GM21447 (cell line): Measurements from ENCODE around the gene TLR8.

ENCODE experiments used
- ATAC-seq: cut with Tn5 transposase; IDR thresholded peaks from one replicate; pipeline ENCODE4 v1.9.1; 2021; ENCODE audit not compliant: unreplicated experiment

Gene TLR8

DNA sequence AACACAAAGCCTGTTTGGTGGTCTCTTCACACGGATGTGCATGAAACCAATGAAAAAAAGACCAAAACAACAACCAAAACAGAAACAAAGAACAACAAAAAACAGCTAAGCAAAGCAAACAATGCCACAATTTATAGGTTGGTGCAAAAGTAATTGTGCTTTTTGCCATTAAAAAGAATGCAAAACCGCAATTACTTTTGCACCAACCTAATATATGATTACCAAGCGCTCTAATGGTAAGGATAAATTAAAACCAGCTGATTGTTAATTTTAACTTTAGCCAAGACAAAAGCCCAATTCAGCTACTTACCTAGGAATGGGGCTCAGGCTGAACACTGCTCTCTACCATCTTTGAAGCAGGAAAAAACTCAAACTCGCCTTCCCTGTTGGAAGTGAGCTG lies 39.1 kb downstream of the TLR8 start:
- no peak for ATAC-seq

DNA sequence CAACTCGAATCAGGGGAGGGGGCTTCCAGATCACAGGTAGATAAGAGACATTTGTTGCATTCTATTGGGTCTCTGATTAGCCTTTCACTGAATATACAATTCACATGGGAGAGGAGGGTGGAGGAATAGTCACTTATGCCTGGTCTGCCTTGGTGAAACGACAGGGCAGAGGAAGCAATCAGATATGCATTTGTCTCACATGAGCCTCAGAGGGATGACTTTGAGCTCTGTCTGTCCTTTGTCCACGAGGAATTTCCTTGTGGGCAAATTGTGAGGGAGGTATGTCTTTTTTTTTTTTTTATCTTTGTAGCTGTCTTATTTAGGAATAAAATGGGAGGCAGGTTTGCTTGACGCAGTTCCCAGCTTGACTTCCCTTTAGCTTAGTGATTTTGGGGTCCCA lies 40.0 kb downstream of the TLR8 start:
- no peak for ATAC-seq

DNA sequence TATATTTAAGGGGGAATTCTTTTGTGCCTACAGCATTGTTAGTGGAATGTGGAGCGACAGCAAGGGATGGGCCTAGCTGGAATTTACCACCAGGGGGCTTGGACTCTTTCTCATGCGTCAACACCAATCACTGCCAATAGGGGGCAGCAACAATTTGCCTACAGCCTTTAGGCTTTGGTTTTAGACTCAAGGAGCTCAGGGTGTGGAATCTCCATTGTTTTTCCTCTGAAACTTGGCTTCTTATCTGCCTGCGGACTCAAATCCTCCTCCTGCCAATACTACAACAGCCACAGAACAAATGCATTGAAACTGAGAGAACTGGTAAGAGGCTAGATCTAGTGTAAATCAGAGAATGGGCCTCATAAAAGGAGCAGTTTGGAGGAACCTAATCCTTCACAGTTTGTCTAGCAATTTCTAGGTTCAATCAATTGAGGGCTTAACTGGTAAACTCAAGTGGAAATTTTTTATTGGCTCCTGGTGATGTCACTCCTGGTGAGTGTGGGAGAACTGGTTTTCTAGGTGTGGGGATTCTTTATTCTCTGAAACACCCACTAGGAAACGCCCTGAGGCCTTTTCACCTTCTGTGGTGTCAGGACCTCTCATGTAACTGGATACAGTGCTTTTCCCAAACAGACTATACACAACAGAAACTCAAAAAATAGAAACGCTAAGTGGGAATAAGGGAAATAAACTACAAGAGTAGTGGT lies 40.6 kb downstream of the TLR8 start:
- peak; percentile 29 for ATAC-seq

- ATAC-seq: no peak
Observed at GRCh38 chrX:12947545-12948235, 41.3 kb downstream of the TLR8 start.

- no peak for ATAC-seq
Observed at GRCh38 chrX:12948495-12948894, 42.1 kb downstream of the TLR8 start.

DNA sequence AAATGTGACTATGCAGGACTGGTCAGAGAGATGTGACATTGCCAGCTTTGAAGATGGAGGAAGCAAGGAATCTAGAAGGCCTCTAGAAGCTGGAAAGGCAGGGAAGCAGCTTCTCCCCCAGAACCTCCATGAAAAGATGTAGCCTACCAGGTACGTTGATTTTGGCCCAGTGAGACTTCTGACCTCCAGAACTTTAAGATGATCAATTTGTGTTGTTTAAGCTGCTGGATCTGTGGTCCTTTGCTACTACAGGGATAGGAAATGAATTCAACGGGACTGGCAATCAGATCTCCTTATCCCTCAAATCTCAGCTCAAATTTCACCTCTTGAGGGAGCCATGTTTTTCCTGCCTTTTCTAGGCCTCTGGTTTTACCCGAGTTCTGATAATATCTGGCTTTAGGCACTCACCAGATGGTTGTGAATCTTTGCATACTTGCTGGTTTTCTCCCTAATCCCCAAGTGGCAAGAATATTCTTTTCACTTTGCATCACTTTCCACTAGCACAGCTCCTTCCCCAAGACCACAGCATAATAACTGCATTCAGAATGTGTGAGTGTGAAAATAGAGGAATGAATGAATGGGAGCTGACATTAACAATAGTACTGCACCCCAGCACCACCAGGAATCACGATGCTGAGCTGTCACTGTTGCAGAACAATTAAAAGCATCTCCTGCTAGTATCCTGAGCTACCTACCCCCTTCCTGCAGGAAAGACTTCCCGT lies 42.9 kb downstream of the TLR8 start:
- no peak for ATAC-seq

GRCh38 chrX:12949927-12950656 lies 43.7 kb downstream of the TLR8 start:
- ATAC-seq: peak; percentile 59

DNA sequence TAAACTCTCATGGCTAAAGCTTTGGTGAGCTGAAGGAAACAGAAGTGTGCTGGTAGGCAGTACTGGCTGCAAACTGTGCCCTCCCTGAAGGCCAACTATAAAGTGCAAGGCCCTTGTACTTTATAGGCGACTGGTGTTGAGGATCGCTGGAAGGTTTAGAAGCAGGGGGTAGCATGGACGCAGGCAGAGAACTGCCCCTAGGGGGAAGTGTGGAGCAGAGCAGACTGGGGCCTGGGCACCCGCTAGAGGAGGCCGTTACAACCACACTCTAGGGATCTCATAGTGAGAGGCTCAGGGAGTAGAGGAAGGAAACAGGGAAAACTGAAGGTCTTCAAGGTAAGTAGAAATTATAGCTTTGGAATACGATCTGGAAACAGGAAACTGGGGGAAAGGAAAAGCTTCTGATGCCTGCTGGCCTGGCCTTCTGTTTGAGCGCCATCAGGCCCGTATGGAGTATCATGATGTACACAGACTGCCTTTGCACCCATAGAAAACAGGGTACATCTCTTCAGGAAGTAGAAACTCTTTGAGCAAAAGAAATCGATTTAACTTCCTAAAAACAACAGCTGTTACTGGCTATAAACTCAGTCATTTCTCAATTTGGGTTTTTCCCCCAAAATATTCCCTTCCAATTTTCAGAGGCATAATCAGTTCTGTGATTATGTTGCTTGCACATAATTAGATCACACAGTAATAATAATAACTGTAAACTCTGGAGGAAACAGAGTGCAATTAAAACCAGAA lies 44.6 kb downstream of the TLR8 start:
- ATAC-seq: peak; percentile 42

- ATAC-seq: no peak
Observed at GRCh38 chrX:12951595-12951975, 45.2 kb downstream of the TLR8 start.

GRCh38 chrX:12953420-12953819 lies 47.0 kb downstream of the TLR8 start:
- no peak for ATAC-seq

DNA sequence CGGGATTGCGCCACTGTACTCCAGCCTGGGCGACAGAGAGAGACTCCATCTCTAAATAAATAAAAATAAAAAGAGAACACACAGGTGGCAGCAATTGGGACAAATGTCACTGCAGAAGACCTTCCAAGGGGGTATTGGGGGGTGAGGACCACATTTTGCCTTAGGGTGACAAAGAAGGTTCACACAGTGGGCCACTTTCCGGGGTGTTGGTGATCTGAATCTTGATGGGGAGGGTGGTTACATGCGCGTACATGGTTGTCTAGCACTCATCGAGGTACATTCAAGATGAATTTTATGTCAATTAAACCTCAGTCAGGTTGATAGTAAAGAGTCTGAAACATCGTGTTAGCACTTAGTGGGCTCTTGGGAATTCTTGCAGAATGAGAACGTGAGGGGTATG lies 48.0 kb downstream of the TLR8 start:
- no peak for ATAC-seq

GRCh38 chrX:12954981-12955380 lies 48.6 kb downstream of the TLR8 start:
- no peak for ATAC-seq

- peak; percentile 40 for ATAC-seq
Observed at GRCh38 chrX:12955882-12956703, 49.7 kb downstream of the TLR8 start.

- peak; percentile 67 for ATAC-seq
Observed at GRCh38 chrX:12956704-12957534, 50.5 kb downstream of the TLR8 start.

DNA sequence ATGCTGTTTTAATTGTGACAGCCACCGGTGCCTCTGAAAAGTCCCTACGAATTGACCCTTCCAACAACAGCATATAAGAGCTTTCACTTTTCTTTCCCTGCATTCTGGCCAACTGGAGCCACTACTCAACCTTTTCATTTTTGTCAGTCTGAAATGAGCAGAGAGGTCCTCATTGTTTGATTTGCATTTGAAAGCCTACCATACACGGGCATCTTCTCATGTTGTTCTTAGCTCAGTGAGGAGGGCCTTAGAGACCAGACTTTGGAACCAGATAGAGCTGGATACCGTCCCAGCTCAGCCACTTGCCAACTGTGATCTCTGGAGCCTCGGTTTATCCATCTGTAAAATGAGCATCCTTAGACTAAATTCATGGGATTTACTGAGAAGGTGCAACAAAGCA lies 51.6 kb downstream of the TLR8 start:
- no peak for ATAC-seq

DNA sequence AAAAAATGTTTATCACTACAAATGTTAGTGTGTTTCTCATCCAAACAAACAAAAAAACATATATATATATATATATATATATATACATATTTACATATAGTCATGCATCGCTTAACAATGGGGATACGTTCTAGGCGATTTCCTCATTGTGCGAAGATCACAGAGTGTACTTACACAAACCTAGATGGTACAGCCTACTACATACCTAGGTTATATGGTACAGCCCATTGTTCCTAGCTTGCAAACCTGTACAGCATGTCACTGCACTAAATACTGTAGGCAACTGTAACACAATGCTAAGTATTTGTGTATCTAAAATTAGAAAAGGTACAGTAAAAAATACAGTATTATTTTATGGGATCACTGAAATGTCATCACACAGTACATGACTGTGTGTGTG lies 52.0 kb downstream of the TLR8 start:
- no peak for ATAC-seq

DNA sequence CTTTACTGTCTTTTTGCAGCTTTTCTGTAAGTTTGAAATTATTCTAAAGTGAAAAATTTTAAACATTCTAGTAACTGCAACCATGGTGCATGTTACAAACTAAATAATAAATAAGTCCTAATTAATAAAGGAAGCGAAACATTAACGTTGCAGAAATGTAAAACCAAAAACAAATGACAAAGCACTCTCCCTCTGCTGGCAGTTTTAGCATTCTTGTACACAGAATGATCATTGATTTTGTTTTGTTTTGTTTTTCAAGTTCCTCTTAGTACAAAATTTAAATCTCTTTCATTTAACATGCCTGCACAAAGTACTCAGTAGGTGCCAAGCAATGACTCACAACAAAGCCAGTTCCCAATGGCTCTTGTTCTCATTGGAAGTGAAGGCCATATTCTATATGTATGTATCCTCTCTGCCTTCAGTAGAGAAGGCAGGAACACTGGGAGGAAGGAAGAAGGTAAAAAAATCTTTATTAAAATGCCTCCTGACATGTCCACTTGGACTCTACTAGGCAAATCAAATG lies 54.8 kb downstream of the TLR8 start:
- no peak for ATAC-seq

DNA sequence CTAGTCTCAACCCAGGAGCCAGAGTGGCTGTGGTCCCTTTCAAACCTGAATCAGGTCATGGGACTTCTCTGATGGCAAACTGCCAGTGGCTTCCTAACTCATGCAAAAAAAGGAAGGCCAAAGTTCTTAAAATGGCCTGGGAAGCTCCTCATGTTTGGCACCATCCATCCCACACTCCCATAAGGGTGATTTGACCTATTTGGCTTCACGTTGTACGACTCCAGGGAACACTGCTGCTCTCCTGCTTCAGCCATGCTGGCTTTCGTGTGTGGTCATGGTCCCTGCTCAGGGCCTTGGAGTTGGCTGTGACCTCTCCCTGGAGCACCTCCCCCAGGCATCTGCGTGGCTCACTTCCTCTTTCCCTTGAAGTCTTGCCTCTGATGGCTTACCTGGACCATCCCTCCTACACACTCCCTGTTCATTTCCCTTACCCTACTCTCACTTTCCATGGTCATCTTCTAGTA lies 55.7 kb downstream of the TLR8 start:
- ATAC-seq: peak; percentile 37
